ENCODE results near the gene SPG11.

Gene SPG11

DNA sequence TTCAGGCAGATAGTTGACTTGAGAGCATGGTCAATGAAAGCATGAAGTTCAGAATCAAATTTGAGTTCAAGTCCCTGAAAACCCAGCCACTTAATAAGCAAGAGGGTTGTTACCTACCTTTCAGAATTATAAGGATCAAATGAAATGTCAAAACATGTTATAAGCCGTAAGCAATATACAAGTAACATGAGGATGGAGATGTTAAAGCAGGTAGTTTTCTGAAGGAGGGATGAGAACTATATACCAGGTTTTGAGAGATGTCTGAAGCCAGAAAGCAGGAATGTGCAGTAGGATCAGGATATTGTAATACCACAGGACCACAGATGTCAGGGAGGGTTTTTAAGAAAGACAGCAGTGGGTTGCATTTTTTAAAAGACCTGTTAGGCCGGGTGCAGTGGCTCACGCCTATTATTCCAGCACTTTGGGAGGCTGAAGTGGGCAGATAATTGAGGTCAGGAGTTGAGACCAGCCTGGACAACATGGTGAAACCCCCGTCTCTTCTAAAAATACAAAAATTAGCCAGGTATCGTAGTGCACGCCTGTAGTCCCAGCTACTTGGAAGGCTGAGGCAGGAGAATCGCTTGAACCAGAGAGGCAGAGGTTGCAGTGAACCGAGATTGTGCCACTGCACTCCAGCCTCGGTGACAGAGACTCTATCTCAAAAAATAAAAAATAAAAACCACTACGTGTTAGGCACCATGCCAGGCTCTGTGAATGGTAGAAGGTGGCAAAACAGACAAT is 133.4 kb downstream of the SPG11 start:
- no peak for DNase-seq (ENCODE audit: low spot score in 2 of 2)
- Histone ChIP-seq H3K36me3 (replicated peaks) (peaks cover 3% of the 10 kb centered on the region; the same call in 1 of the 2 replicates), H3K4me1 (no peaks in the 10 kb centered on the region), H3K27me3 (ENCODE audit: low read depth) (no peaks in the 10 kb centered on the region), H3K9me3 (no peaks in the 10 kb centered on the region), H3K4me3 (no peak overlapping the region)
- in situ Hi-C loops (cut with MboI; ENCODE audit: low sequenced_read_pairs): no loop called here

DNA sequence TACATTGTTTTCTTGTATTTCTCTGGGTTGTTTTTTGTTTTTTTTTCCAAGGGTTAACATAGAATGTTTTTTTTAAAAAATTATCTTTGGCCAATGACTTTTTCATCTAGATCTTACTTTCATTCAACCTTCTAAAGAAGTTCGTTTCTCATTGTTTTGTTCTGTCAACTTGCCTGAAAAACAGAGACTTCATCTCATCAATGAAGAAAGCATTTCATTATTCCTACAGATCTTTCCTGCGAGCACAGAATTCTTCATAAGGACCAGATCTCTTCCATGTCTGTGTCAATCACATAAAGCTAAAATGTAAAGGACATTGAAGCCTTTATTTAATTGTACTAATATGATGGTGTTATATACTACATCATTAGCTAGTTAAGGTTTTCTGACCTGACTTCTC is 136.2 kb downstream of the SPG11 start:
- no peaks in the 10 kb centered on the region for H3K27me3 ChIP-seq (ENCODE audit: low read depth)
- no peak for DNase-seq (ENCODE audit: low spot score in 2 of 2)
- in situ Hi-C loops (cut with MboI; ENCODE audit: low sequenced_read_pairs): no loop called here
- H3K4me3 ChIP-seq: no peak overlapping the region
- peaks cover 18% of the 10 kb centered on the region for H3K36me3 ChIP-seq (replicated peaks)
- no peaks in the 10 kb centered on the region for H3K9me3 ChIP-seq
- H3K4me1 ChIP-seq: no peaks in the 10 kb centered on the region

DNA sequence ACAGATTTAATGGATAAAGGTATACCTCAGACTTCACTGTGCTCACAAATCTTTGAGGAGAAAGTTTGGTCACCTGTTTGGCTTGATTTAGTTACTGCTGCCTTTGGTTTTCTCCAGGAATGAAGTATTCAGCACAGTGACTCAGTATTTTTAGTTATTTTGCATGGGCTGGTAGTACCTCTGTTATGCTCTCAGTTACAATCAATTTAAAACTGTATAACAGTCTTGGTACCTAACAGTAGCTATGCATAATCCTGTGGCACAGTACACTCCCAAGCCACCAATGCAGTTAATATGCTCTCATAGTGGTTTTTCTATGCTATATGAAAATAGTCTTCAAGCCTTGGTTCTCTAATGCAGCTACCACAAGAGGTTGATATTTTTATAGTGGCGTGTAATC is 138.4 kb downstream of the SPG11 start:
- in situ Hi-C loops (cut with MboI; ENCODE audit: low sequenced_read_pairs): no loop called here
- H3K36me3 ChIP-seq (replicated peaks): peaks cover 25% of the 10 kb centered on the region
- no peaks in the 10 kb centered on the region for H3K4me1 ChIP-seq
- H3K4me3 ChIP-seq: no peak overlapping the region
- H3K9me3 ChIP-seq: no peaks in the 10 kb centered on the region
- H3K27me3 ChIP-seq (ENCODE audit: low read depth): no peaks in the 10 kb centered on the region
- no peak for DNase-seq (ENCODE audit: low spot score in 2 of 2)

DNA sequence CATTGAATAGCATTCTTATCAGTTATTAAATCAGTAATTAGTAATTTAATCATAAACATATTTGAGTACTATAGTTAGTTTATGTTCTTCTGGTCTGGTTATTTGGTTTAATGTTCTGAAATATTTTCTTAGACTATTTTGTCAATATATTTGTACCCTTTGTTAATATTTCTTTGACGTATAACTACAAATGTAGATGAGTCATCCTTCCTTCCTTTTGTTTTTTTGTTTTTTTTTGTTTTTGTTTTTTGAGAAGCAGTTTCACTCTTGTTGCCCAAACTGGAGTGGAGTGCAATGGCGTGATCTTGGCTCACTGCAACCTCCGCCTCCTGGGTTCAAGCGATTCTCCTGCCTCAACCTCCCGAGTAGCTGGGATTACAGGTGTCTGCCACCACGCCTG is 143.9 kb downstream of the SPG11 start:
- Histone ChIP-seq H3K4me1 (no peaks in the 10 kb centered on the region), H3K9me3 (no peaks in the 10 kb centered on the region), H3K27me3 (ENCODE audit: low read depth) (no peaks in the 10 kb centered on the region), H3K36me3 (replicated peaks) (peaks cover 21% of the 10 kb centered on the region), H3K4me3 (no peak overlapping the region)
- in situ Hi-C loops (cut with MboI; ENCODE audit: low sequenced_read_pairs): no loop called here
- DNase-seq (ENCODE audit: low spot score in 2 of 2): no peak

DNA sequence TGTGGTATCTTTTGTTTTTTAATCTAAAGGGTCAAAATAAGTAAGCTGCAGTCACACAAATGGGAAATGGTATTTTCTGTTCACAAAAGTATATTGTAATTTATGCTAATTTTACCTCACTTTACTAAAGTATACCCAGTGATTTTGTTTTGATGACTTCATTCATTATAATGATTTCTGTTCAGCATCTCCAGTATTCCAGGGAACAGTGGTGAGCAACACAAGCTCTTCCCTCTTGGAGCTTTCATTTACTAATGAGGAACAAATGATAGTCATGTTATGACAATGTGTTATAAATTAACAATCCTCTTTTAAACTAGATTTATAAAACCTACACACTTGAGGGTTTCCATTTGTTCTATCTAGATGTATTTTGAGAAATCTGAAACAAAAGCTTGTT is 147.0 kb downstream of the SPG11 start:
- in situ Hi-C loops (cut with MboI; ENCODE audit: low sequenced_read_pairs): no loop called here
- Histone ChIP-seq H3K4me1 (no peaks in the 10 kb centered on the region), H3K4me3 (no peak overlapping the region), H3K27me3 (ENCODE audit: low read depth) (no peaks in the 10 kb centered on the region), H3K9me3 (no peaks in the 10 kb centered on the region), H3K36me3 (replicated peaks) (peaks cover 11% of the 10 kb centered on the region)
- no peak for DNase-seq (ENCODE audit: low spot score in 2 of 2)

All from HAP-1 (cell line).